GM21390 (cell line): ENCODE measurements around the gene LCNL1.
A peak's percentile ranks its signal among the peaks of the same experiment; 100 is the strongest.

Experiments
- ATAC-seq: cut with Tn5 transposase; IDR thresholded peaks from one replicate; pipeline ENCODE4 v1.9.1; 2021; ENCODE audit not compliant: unreplicated experiment

The LCNL1 gene

DNA sequence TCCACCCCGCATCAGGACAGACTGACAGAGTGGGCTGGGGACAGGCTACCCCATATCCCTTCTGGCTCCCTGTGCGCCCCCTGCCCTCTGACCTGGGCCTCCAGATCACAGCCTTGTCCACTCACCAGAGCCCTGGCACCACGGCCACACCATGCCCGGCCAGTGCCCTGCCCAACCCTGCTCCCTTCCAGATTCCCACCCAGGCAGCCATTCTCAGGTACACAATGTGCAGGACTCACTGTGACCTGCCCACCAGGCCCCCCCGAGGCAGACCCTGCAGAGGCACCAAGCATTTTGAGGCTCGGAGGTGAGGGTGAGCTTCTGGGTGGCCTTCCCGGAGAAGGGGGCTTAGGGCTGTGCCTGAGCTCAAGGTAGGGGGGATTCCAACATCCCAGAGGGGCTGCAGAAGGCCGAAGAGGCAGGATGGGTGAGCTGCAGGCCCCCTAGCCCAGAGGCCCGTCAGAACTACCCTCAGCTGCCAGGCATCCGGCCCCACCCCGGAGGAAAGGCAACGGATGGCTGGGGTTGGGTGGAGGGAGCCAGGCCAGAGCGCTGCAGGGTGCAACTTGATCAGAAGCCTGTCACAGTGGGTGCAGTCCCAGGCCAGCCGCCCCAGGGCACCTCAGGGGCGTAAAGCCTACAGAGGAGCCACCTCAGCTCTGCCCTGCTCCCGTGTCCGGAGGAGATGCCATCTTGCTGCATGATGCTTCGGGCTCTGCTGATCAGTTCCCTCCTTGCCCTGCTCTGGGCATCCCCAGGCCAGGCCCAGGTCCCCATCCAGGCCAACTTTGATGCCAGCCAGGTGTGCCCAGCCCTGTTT lies at the start of gene LCNL1:
Gene LCNL1, plus strand, starts transcription at position 762 of the 820 bp plus-strand sequence. CDS start 594 bp downstream, outside the sequence.
- ATAC-seq = no peak

DNA sequence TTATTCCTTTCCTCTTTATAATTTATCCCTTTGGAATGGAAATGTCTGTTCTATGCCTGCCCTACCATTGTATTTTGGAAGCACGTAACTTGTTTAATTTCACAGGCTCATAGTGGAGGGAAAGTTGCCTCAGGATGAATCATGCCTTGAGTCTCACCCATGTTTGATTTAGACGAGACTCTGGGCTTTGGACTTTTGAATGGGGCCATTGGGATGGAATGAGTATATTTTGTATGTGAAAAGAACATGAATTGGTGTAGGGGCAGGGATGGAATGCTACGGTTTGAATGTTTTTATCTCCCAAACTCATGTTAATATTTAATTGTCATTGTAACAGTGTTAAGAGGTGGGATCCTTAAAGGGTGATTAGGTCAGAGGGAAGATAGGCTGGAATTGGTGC lies 48.5 kb upstream of the LCNL1 start:
- no peak for ATAC-seq

- ATAC-seq = no peak
These were observed 47.1 kb upstream of the LCNL1 start for GRCh38 chr9:136935651-136936050.

GRCh38 chr9:136936645-136937170 lies 46.1 kb upstream of the LCNL1 start:
- ATAC-seq = no peak

DNA sequence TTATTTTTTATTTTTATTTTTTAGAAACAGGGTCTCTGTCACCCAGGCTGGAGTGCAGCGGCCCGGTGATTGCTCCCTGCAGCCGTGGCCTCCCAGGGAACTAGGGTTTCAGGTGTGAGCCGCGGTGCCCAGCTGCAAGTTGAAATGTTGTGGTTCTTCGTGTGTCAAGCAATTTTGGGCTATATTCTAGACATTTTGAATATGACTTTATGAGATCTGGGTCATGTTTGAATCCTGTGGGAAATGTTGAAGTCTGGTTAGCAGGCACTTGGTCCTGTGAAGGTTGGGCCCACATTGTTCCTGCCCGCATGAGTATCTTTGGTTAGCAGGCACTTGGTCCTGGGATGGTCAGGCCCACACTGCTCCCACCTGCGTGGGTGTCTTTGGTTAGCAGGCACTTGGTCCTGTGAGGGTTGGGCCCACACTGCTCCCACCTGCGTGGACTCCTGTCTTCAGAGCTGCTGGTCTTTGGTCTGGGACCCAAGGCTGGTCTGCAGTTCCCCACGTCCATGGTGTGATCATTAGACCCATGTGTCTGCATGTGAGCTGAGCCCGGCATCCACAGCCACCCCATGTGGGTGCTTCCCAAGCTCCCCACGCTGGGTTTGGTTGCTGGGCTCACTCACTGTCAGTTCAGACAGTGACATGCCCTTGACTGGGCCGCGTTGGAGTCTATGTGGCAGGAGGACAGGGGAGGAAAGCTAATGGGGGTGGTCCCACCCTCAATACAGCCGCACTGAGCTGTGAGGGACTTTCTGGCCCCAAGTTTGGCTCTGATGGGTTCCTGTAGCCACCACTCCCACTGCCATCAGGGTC lies 45.4 kb upstream of the LCNL1 start:
- ATAC-seq = no peak

GRCh38 chr9:136939431-136939995 lies 43.3 kb upstream of the LCNL1 start:
- ATAC-seq = no peak

DNA sequence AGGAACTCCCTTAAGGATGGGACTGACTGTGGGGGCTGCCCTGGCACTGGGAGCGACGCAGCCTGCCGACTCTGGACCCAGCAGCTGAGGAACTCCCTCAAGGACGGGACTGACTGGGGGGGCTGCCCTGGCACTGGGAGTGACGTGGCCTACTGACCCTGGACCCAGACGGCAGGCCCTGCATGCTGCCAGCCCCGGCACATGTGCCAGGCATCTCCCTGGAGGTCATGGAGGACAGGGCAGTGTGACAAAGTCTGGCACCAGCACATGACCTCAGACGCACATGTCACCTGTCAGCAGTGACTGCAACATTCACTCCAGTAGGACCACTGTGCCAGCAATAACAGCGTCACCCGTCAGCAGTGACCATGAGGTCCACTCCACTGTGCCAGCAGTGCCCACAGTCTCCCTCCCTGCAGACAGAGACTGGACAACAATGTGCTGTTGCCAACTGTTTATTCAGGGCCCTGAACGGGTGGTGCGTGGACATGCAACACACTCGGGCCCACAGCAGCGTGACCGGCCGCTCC lies 42.7 kb upstream of the LCNL1 start:
- no peak for ATAC-seq

GRCh38 chr9:136940526-136941230 lies 42.1 kb upstream of the LCNL1 start:
- no peak for ATAC-seq

DNA sequence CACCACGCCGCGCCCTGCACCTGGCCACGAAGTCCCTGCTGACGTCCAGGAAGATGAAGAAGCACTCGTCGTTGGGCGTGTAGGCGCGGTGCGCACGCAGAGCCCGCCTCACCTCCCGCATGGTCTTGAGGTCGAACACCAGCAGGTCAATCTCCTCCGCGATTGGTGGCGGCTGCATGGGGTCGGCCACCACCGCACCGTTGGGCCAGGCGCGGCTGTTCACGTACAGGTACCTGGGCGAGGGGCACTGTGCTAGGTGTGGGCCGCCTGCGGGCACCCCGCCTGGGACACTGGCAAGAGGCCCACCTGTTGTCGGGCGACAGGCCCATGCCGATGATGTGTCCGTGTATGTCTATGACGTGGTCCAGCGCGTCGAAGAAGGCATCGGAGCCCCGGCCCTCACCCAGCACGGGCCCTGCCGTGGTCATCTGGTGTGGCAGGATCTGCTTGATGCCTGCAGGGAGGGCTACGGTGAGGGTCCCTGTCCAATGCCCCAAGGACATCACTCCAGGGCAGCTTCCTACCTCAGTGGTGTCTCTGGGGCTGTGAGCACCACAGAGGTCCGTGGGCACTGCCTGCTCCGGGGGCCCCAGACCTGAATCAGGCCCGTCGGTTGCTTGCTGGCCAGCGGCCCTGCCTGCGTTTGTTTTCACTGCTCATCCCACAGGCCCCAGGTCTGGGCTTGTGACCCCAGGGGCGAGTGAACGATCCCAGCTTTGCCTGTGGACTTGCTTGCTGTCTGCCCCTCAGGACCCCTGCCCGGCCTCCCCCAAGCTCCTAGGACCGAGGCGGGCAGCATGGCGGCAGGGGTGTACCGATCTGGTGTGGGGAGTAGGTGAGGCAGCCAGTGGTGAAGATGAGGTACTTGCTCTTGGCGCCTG lies 41.3 kb upstream of the LCNL1 start:
- no peak for ATAC-seq

DNA sequence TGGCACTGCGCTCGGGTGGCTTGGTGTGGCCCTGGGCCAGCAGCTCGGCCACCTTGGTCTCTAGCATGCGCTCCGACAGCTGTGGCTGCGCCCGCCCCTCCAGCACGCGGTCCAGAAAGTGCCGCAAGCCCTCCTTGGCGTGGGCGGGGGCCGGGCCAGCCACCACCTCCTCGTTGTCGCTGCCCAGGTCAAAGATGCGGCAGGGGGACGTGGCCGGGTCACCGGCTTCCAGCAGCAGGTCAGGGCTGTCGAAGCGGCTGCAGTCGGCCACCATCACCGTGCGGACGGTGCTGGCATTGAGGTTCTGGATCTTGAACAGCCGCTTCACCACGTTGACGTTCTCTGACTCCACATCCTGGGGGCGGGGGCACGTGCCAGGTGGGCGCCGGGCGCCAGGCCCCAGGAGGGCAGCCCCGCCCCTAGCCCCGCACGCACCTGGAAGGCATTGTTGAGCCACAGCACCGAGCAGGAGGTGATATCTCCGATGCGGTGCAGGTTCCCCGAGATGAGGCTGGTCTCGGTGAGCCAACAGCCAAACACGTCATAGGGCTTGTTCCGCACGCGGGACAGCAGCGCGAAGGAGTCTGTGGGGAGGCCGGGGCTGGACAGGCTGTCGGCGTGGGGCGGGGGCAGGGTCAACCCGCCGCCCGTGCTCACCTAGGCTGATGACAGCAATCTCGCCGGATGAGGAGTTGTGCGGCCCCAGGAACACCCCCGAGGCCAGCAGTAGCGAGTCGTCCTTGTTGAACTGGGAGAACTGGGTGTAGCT lies 40.5 kb upstream of the LCNL1 start:
- no peak for ATAC-seq

- no peak for ATAC-seq
These were observed 39.9 kb upstream of the LCNL1 start for GRCh38 chr9:136942881-136943230.

- peak; percentile 15 for ATAC-seq
These were observed 39.2 kb upstream of the LCNL1 start for GRCh38 chr9:136943291-136944211.

- peak; percentile 35 for ATAC-seq
These were observed 38.6 kb upstream of the LCNL1 start for GRCh38 chr9:136944212-136944518.

- peak; percentile 56 for ATAC-seq
These were observed 38.1 kb upstream of the LCNL1 start, which contains the start of the genes C8G and FBXW5 for GRCh38 chr9:136944519-136945332. TSS of gene C8G (plus strand) at chr9:136945243. CDS start at chr9:136945321, 78 bp downstream. TSS of gene FBXW5 (minus strand) at chr9:136944738. CDS start at chr9:136944083, 655 bp downstream.

- ATAC-seq = no peak
These were observed 37.2 kb upstream of the LCNL1 start for GRCh38 chr9:136945333-136946227.
